BJ (cell line): ENCODE data around the gene GSX2. TPM values are rescaled to one million over a fixed set of nuclear protein-coding genes. Genes with fewer than 3 reads are reported as not detected.

ENCODE experiments used
- CTCF ChIA-PET: fragments of 350-600 bp; formaldehyde crosslinking; extraction: SDS; loops from one replicate; lab custom pipeline; 2021; ENCODE audit warnings: antibody characterized with exemption, inconsistent platforms; lab: Yijun Ruan, JAX
- POLR2A ChIA-PET: fragments of 300-600 bp; sonication (Branson Sonifier 250); formaldehyde crosslinking; extraction: SDS; loops from one replicate; lab custom pipeline; 2021; ENCODE audit warnings: antibody characterized with exemption; lab: Charles Lee
- DNase-seq: peaks from one replicate; pipeline ENCODE4 v3.0.0-alpha.2; 2011; ENCODE audit warnings: low read depth
- H3K27me3 ChIP-seq: 2 replicates; pipeline ENCODE4 v1.6.0; 2011; ENCODE audit warnings: low read length; ENCODE audit not compliant: control insufficient read depth, insufficient read depth
- H3K36me3 ChIP-seq: 2 replicates; pipeline ENCODE4 v1.5.1; 2011; ENCODE audit warnings: low read length; ENCODE audit not compliant: control insufficient read depth, insufficient read depth
- H3K4me3 ChIP-seq: 2 replicates; pipeline ENCODE4 v1.5.1; 2011; ENCODE audit warnings: low read depth, mild to moderate bottlenecking, control low read depth, low read length
- polyA plus RNA-seq: library from polyadenylated mRNA; depleted of rRNA; stranded (reverse); fragments of >200 nt; gene quantifications from 2 replicates; pipeline ENCODE4 v1.2.3, GENCODE V29; 2011
- TF ChIP-seq, protein P1 (sequence below): IDR thresholded peaks from 2 replicates; pipeline ENCODE4 v1.5.1; 2011; ENCODE audit warnings: low read depth, mild to moderate bottlenecking, control low read depth, inconsistent platforms, low read length, moderate library complexity; ENCODE audit not compliant: insufficient read depth

The GSX2 gene
- polyA plus RNA-seq, 1 experiment: not detected

DNA sequence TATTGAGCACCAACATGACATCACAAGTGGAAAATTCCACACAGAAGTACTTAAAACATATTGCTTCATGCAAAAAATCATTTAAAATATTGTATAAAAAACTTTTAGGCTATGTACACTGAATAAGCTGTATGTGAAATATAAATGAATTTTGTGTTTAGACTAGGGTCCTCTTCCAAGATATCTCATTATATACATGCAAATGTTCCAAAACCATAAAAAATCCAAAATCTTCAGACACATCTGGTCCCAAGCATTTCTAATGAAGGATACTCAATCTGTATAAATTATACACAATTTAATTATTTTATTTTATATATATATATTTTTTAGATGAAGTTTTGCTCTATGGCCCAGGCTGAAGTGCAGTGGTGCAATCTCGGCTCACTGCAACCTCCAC, 10.1 kb upstream of the GSX2 start:
- Histone ChIP-seq H3K36me3 (no peaks in the 10 kb centered on the region), H3K27me3 (no peaks in the 10 kb centered on the region), H3K4me3 (no peak overlapping the region)
- POLR2A ChIA-PET: no interaction called here
- DNase-seq: no peak
- TF ChIP-seq, protein P1, sequence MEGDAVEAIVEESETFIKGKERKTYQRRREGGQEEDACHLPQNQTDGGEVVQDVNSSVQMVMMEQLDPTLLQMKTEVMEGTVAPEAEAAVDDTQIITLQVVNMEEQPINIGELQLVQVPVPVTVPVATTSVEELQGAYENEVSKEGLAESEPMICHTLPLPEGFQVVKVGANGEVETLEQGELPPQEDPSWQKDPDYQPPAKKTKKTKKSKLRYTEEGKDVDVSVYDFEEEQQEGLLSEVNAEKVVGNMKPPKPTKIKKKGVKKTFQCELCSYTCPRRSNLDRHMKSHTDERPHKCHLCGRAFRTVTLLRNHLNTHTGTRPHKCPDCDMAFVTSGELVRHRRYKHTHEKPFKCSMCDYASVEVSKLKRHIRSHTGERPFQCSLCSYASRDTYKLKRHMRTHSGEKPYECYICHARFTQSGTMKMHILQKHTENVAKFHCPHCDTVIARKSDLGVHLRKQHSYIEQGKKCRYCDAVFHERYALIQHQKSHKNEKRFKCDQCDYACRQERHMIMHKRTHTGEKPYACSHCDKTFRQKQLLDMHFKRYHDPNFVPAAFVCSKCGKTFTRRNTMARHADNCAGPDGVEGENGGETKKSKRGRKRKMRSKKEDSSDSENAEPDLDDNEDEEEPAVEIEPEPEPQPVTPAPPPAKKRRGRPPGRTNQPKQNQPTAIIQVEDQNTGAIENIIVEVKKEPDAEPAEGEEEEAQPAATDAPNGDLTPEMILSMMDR: no peak
- CTCF ChIA-PET: interaction anchor here (0.8 kb wide), 1 partner anchor 32 kb away, joined by 3 read pairs; no protein-coding TSS in a partner anchor

DNA sequence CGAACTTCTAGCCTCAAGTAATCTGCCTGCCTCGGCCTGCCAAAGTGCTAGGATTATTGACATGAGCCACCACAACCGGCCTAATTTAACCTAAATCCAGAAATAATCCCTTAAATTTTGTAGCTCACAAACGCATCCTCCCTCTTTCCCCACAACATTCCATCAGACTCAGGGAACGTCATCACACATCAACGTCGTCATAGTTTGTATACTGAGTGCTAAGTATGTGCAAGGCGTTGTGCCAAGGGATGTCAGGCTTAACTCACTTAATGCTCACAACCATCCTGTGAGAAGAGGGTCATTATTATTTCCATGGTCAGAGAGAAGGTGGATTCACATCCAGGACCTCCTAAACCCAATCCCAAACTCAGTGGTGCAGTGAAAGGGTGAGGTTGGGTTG, 9.6 kb upstream of the GSX2 start:
- TF ChIP-seq, protein P1: no peak
- POLR2A ChIA-PET: no interaction called here

GRCh38 chr4:54090804-54091623, 8.9 kb upstream of the GSX2 start:
- TF ChIP-seq, protein P1: no peak
- no peaks in the 10 kb centered on the region for H3K27me3 ChIP-seq
- no peak for DNase-seq
- H3K4me3 ChIP-seq: peak overlapping the region; percentile 48
- POLR2A ChIA-PET: no interaction called here
- H3K36me3 ChIP-seq: no peaks in the 10 kb centered on the region
- CTCF ChIA-PET: interaction anchor here (0.8 kb wide), 1 partner anchor 33 kb away, joined by 3 read pairs; no protein-coding TSS in a partner anchor

More for the DNA sequence above, 9.6 kb upstream of the GSX2 start:
- no peaks in the 10 kb centered on the region for H3K27me3 ChIP-seq
- no peaks in the 10 kb centered on the region for H3K36me3 ChIP-seq
- no peak overlapping the region for H3K4me3 ChIP-seq
- CTCF ChIA-PET: interaction anchor here (0.8 kb wide), 1 partner anchor 33 kb away, joined by 3 read pairs; no protein-coding TSS in a partner anchor
- no peak for DNase-seq

GRCh38 chr4:54091637-54092404, 8.1 kb upstream of the GSX2 start:
- TF ChIP-seq, protein P1: no peak
- no peak for DNase-seq
- ChIA-PET CTCF (no interaction called here), POLR2A (no interaction called here)
- peak overlapping the region; percentile 48 for H3K4me3 ChIP-seq
- H3K27me3 ChIP-seq: peaks cover 3% of the 10 kb centered on the region
- no peaks in the 10 kb centered on the region for H3K36me3 ChIP-seq
